ENCODE results near the gene SPOCD1. TPM values are rescaled to one million over a fixed set of nuclear protein-coding genes. Genes with fewer than 3 reads are reported as not detected.
A peak's percentile ranks its signal among the peaks of the same experiment; 100 is the strongest.

Gene SPOCD1
- total RNA-seq, 4 donors from 2014 or later, result 0.42 to 14.1 (median 0.66) TPM; not detected in 1

GRCh38 chr1:31793586-31794285 lies 22.1 kb downstream of the SPOCD1 start:
- DNase-seq (ENCODE audit: low spot score in 2 of 2), result no peak
- WGBS, 2 donors, result 76 to 82% methylated on average over 12 of the region's 13 CpGs
- H3K4me1 ChIP-seq, result peaks cover 0 to 16% (median 2%) of the 10 kb centered on the region in 4 donors
- TF ChIP-seq EP300 (IDR thresholded peaks at IDR 0.05) (no peak), POLR2A (IDR thresholded peaks at IDR 0.05) (no peak), CTCF (IDR thresholded peaks at IDR 0.05) (no peak)
- H3K27ac ChIP-seq, result no peak overlapping the region
- H3K36me3 ChIP-seq, result no peaks in the 10 kb centered on the region
- no peaks in the 10 kb centered on the region for H3K27me3 ChIP-seq
- H3K9me3 ChIP-seq, result no peaks in the 10 kb centered on the region
- no peak overlapping the region for H3K4me3 ChIP-seq

GRCh38 chr1:31793086-31793485 lies 22.7 kb downstream of the SPOCD1 start:
- Histone ChIP-seq H3K9me3 (no peaks in the 10 kb centered on the region), H3K4me1 (peaks cover 0 to 12% (median 0%) of the 10 kb centered on the region in 4 donors), H3K36me3 (no peaks in the 10 kb centered on the region), H3K27me3 (no peaks in the 10 kb centered on the region), H3K27ac (no peak overlapping the region), H3K4me3 (no peak overlapping the region)
- WGBS, 2 donors, result 86% methylated on average over 6 of the region's 6 CpGs
- DNase-seq (ENCODE audit: low spot score in 2 of 2), result no peak
- TF ChIP-seq CTCF (IDR thresholded peaks at IDR 0.05), result no peak
- no peak for TF ChIP-seq EP300 (IDR thresholded peaks at IDR 0.05)
- TF ChIP-seq POLR2A (IDR thresholded peaks at IDR 0.05), result no peak

- Histone ChIP-seq H3K27me3 (no peaks in the 10 kb centered on the region), H3K9me3 (no peaks in the 10 kb centered on the region), H3K4me1 (peaks cover 0 to 13% (median 0%) of the 10 kb centered on the region in 4 donors), H3K36me3 (no peaks in the 10 kb centered on the region), H3K27ac (no peak overlapping the region), H3K4me3 (no peak overlapping the region)
- TF ChIP-seq POLR2A (IDR thresholded peaks at IDR 0.05), result no peak
- no peak for TF ChIP-seq EP300 (IDR thresholded peaks at IDR 0.05)
- TF ChIP-seq CTCF (IDR thresholded peaks at IDR 0.05), result no peak
- no peak for DNase-seq (ENCODE audit: low spot score in 2 of 2)
- 56 to 72% methylated on average over 3 to 4 of the region's 4 CpGs for WGBS, 2 donors
Observed at GRCh38 chr1:31792541-31792940, 23.3 kb downstream of the SPOCD1 start.

GRCh38 chr1:31792116-31792515 lies 23.7 kb downstream of the SPOCD1 start:
- no peaks in the 10 kb centered on the region for H3K36me3 ChIP-seq
- peaks cover 0 to 13% (median 0%) of the 10 kb centered on the region in 4 donors for H3K4me1 ChIP-seq
- H3K27ac ChIP-seq, result no peak overlapping the region
- DNase-seq (ENCODE audit: low spot score in 2 of 2), result peak in 1 of 2 donors; percentile 7
- H3K27me3 ChIP-seq, result no peaks in the 10 kb centered on the region
- no peak overlapping the region for H3K4me3 ChIP-seq
- 83 to 86% methylated on average over 7 to 11 of the region's 11 CpGs for WGBS, 2 donors
- TF ChIP-seq EP300 (IDR thresholded peaks at IDR 0.05), result no peak
- TF ChIP-seq POLR2A (IDR thresholded peaks at IDR 0.05), result no peak
- no peak for TF ChIP-seq CTCF (IDR thresholded peaks at IDR 0.05)
- no peaks in the 10 kb centered on the region for H3K9me3 ChIP-seq

- DNase-seq (ENCODE audit: low spot score in 2 of 2), result no peak
Observed at GRCh38 chr1:31791131-31791858, 24.5 kb downstream of the SPOCD1 start.

More at GRCh38 chr1:31791131-31791858, 24.5 kb downstream of the SPOCD1 start:
- WGBS, 2 donors, result 88 to 91% methylated on average over 10 to 13 of the region's 13 CpGs
- Histone ChIP-seq H3K9me3 (no peaks in the 10 kb centered on the region), H3K4me3 (no peak overlapping the region), H3K36me3 (no peaks in the 10 kb centered on the region), H3K27me3 (no peaks in the 10 kb centered on the region), H3K4me1 (peaks cover 0 to 13% (median 0%) of the 10 kb centered on the region in 4 donors), H3K27ac (no peak overlapping the region)
- TF ChIP-seq EP300 (IDR thresholded peaks at IDR 0.05), result no peak
- no peak for TF ChIP-seq POLR2A (IDR thresholded peaks at IDR 0.05)
- no peak for TF ChIP-seq CTCF (IDR thresholded peaks at IDR 0.05)

All from tibial nerve (tissue), 4 donors.